H1 (cell line): Measurements from ENCODE around the gene OR2T34. TPM values are rescaled to one million over a fixed set of nuclear protein-coding genes. Genes with fewer than 3 reads are reported as not detected.
"Not testable (repeated sequence)": the region's sequence is repeated elsewhere in the genome, so short reads cannot be mapped to it uniquely, and the experiment has no call there.

Experiments used
- CTCF ChIA-PET: fragments of 300-600 bp; sonication (Branson Sonifier 250); formaldehyde crosslinking; loops from one replicate; lab custom pipeline; 2021; ENCODE audit not compliant: partially characterized antibody; lab: Charles Lee
- POLR2A ChIA-PET: fragments of 300-600 bp; sonication (Branson Sonifier 250); formaldehyde crosslinking; loops from one replicate; lab custom pipeline; 2021; ENCODE audit warnings: inconsistent platforms; ENCODE audit not compliant: partially characterized antibody; lab: Charles Lee
- DNase-seq, 2 experiments: peaks; one replicate each; pipeline versions ENCODE4 v3.0.0 to v3.0.0-alpha.2; 2010 to 2022; ENCODE audit warnings: low spot score in 2 of 2, low read depth in 1 of 2, mixed read lengths in 1 of 2
- FAIRE-seq: peaks from 2 replicates; lab custom pipeline; 2011; peaks lifted over from hg19 to GRCh38; lab: Jason Lieb, UNC
- H2AFZ ChIP-seq: 2 replicates; pipeline ENCODE4 v1.8.1; 2012; ENCODE audit warnings: low read length, inconsistent platforms
- H2AK5ac ChIP-seq: 2 replicates; pipeline ENCODE4 v1.6.1; 2013; ENCODE audit warnings: low read depth, low read length
- H2BK120ac ChIP-seq: replicated peaks from 2 replicates; pipeline ENCODE3; 2013; ENCODE audit warnings: low read depth, low read length, inconsistent platforms
- H2BK12ac ChIP-seq: 2 replicates; pipeline ENCODE4 v1.6.1; 2013; ENCODE audit warnings: low read depth, low read length
- H2BK15ac ChIP-seq: 2 replicates; pipeline ENCODE4 v1.6.1; 2013; ENCODE audit warnings: low read length
- H2BK20ac ChIP-seq: 2 replicates; pipeline ENCODE4 v1.6.1; 2013; ENCODE audit warnings: low read length
- H2BK5ac ChIP-seq: 2 replicates; pipeline ENCODE4 v1.6.1; 2013; ENCODE audit warnings: low read depth, low read length
- H3K14ac ChIP-seq: 2 replicates; pipeline ENCODE4 v1.6.1; 2013; ENCODE audit warnings: inconsistent platforms; ENCODE audit not compliant: insufficient read length
- H3K18ac ChIP-seq: 2 replicates; pipeline ENCODE4 v1.6.1; 2013; ENCODE audit warnings: low read length; ENCODE audit errors: extremely low read depth
- H3K23ac ChIP-seq: 2 replicates; pipeline ENCODE4 v1.6.1; 2013; ENCODE audit warnings: inconsistent platforms; ENCODE audit not compliant: insufficient read length
- H3K23me2 ChIP-seq: 2 replicates; pipeline ENCODE4 v1.6.1; 2013; ENCODE audit warnings: low read depth, low read length
- H3K27ac ChIP-seq: 2 replicates; pipeline ENCODE4 v1.6.1; 2011; ENCODE audit warnings: low read depth, low read length, inconsistent platforms
- H3K27me3 ChIP-seq, 4 experiments: replicated peaks in 1 of 4; 1 replicate in 1 of 4; 2 replicates in 3 of 4; pipeline versions ENCODE4 v1.6.1 to v1.8.1; 2011 to 2013; ENCODE audit warnings: low read length in 3 of 4, mild to moderate bottlenecking in 3 of 4, inconsistent platforms in 2 of 4, mixed read lengths in 2 of 4, moderate library complexity in 1 of 4; ENCODE audit not compliant: control insufficient read depth in 3 of 4, insufficient read depth in 3 of 4; ENCODE audit errors: extremely low read depth in 1 of 4
- H3K36me3 ChIP-seq, 4 experiments: 2 replicates each; pipeline versions ENCODE4 v1.6.1 to v1.8.1; 2011 to 2013; ENCODE audit warnings: mild to moderate bottlenecking in 4 of 4, low read length in 3 of 4, moderate library complexity in 2 of 4, control low read depth in 1 of 4, inconsistent platforms in 1 of 4; ENCODE audit not compliant: insufficient read depth in 4 of 4, control insufficient read depth in 2 of 4
- H3K4ac ChIP-seq: replicated peaks from 2 replicates; pipeline ENCODE3; 2013; ENCODE audit warnings: low read length, low read depth, mixed read lengths, inconsistent platforms; ENCODE audit not compliant: insufficient read length
- H3K4me1 ChIP-seq, 4 experiments: replicated peaks in 1 of 4; 1 replicate in 1 of 4; 2 replicates in 3 of 4; pipeline versions ENCODE4 v1.6.1 to v1.8.1; 2011 to 2013; ENCODE audit warnings: low read length in 3 of 4, inconsistent platforms in 2 of 4, mixed read lengths in 1 of 4; ENCODE audit not compliant: insufficient read depth in 4 of 4, control insufficient read depth in 3 of 4
- H3K4me2 ChIP-seq, 2 experiments: 2 replicates each; pipeline versions ENCODE4 v1.6.1 to v1.8.1; 2011 to 2013; ENCODE audit warnings: low read depth in 2 of 2, low read length in 2 of 2, control low read depth in 1 of 2, inconsistent platforms in 1 of 2, mild to moderate bottlenecking in 1 of 2; ENCODE audit not compliant: insufficient read depth in 1 of 2
- H3K4me3 ChIP-seq, 4 experiments: fragments of 200-600, 300-600 bp in 1 of 4; sonication (generic), shearing (Covaris generic), sonication (Bioruptor Twin) in 1 of 4; 2 replicates each; pipeline versions ENCODE4 v1.5.1 to v1.8.1; 2011 to 2016; ENCODE audit warnings: low read length in 4 of 4, low read depth in 3 of 4, control low read depth in 2 of 4, inconsistent platforms in 2 of 4, mild to moderate bottlenecking in 2 of 4, mixed read lengths in 1 of 4, moderate library complexity in 1 of 4; ENCODE audit not compliant: insufficient read depth in 2 of 4; ENCODE audit errors: extremely low read depth in 1 of 4
- H3K56ac ChIP-seq: replicated peaks from 2 replicates; pipeline ENCODE3; 2013; ENCODE audit warnings: low read depth, mild to moderate bottlenecking, mixed read lengths, low read length, inconsistent platforms; ENCODE audit not compliant: insufficient read length
- H3K79me1 ChIP-seq: 2 replicates; pipeline ENCODE4 v1.6.1; 2013; ENCODE audit warnings: low read depth, low read length, control low read depth
- H3K79me2 ChIP-seq, 2 experiments: 2 replicates each; pipeline versions ENCODE4 v1.6.1 to v1.8.1; 2012 to 2013; ENCODE audit warnings: low read length in 2 of 2, mild to moderate bottlenecking in 2 of 2, inconsistent platforms in 1 of 2; ENCODE audit not compliant: insufficient read depth in 2 of 2, control insufficient read depth in 1 of 2
- H3K9ac ChIP-seq, 4 experiments: replicated peaks in 1 of 4; 1 replicate in 1 of 4; 2 replicates in 3 of 4; pipeline versions ENCODE4 v1.6.1 to v1.8.1; 2011 to 2013; ENCODE audit warnings: low read depth in 3 of 4, low read length in 3 of 4, control low read depth in 2 of 4, mild to moderate bottlenecking in 2 of 4, moderate library complexity in 2 of 4, inconsistent platforms in 1 of 4; ENCODE audit errors: extremely low read depth in 1 of 4
- H3K9me3 ChIP-seq, 2 experiments: 2 replicates each; pipeline versions ENCODE4 v1.6.1 to v1.8.1; 2012 to 2013; ENCODE audit warnings: mild to moderate bottlenecking in 2 of 2, moderate library complexity in 2 of 2, control low read depth in 1 of 2, inconsistent platforms in 1 of 2, low read depth in 1 of 2, low read length in 1 of 2, mixed read lengths in 1 of 2; ENCODE audit not compliant: insufficient read depth in 2 of 2
- H4K20me1 ChIP-seq, 2 experiments: replicated peaks in 1 of 2; 2 replicates each; pipeline versions ENCODE3 to v1.8.1; 2011 to 2013; ENCODE audit warnings: inconsistent platforms in 2 of 2, low read length in 2 of 2, mild to moderate bottlenecking in 1 of 2; ENCODE audit not compliant: insufficient read depth in 2 of 2, control insufficient read depth in 1 of 2
- H4K5ac ChIP-seq: 2 replicates; pipeline ENCODE4 v1.6.1; 2013; ENCODE audit warnings: low read length, low read depth, mixed read lengths, inconsistent platforms; ENCODE audit not compliant: insufficient read length
- H4K8ac ChIP-seq: 2 replicates; pipeline ENCODE4 v1.8.0; 2013; ENCODE audit warnings: mild to moderate bottlenecking, moderate library complexity, low read length, inconsistent platforms; ENCODE audit not compliant: insufficient read depth; ENCODE audit errors: extremely low read depth
- H4K91ac ChIP-seq: replicated peaks from 2 replicates; pipeline ENCODE3; 2013; ENCODE audit warnings: low read length, mixed read lengths, inconsistent platforms; ENCODE audit not compliant: insufficient read length
- WGBS, 2 experiments: shearing (Covaris generic) in 1 of 2; methylation state at CpG; one replicate each; pipeline versions ENCODE4 v1.1.6 to v1.1.7; 2013 to 2015; ENCODE audit warnings: low lambda C conversion rate in 2 of 2, mixed read lengths in 2 of 2, inconsistent platforms in 1 of 2, low coverage in 1 of 2, missing lambda C conversion rate in 1 of 2; ENCODE audit not compliant: insufficient replicate concordance in 2 of 2, insufficient coverage in 1 of 2, insufficient read length in 1 of 2; ENCODE audit errors: extremely low coverage in 1 of 2, missing lambda C conversion rate in 1 of 2; 5-methylcytosine and 5-hydroxymethylcytosine counted together
- polyA plus RNA-seq, 7 experiments: library from polyadenylated mRNA; depleted of rRNA in 3 of 7; stranded (reverse) in 5 of 7; unstranded in 2 of 7; fragments of >200 nt in 5 of 7; fragments of 200-250 nt in 2 of 7; gene quantifications; 1 replicate in 5 of 7; 2 replicates in 1 of 7; 4 replicates in 1 of 7; pipeline versions ENCODE4 v1.2.1 to v1.2.3, GENCODE V29; 2011 to 2013; ENCODE audit warnings: missing spikeins in 2 of 7, mixed read lengths in 2 of 7
- total RNA-seq: library from RNA; stranded (reverse); fragmentation: NEBNext Ultra II Directional; extraction: Animal tissue kit (Norgen Biotek cat#: 25700); gene quantifications from 2 replicates; pipeline ENCODE4 v1.2.1, GENCODE V29; 2021

OR2T34 gene
- total and polyA plus RNA-seq, 2 of the 8 experiments (the other 6 are each of a cell fraction or from before 2014, with no cell fraction given): not detected

DNA sequence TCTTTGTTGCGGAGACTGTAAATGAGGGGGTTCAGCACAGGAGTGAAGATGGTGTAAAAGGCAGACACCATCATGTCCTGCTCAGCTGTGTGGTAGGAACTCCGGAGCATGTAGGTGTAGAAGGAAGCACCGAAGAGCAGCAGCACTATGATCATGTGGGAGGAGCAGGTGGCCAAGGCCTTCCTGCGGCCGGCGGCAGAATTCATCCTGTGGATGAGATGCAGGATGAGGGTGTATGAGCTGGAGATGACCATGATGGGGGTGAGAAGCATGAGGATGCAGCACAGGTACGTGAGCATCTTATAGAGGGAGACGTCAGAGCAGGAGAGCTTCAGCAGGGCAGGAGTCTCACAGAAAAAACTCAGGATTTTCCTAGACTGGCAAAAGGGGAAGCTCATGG lies 701 bp downstream of the OR2T34 start:
- H4K91ac ChIP-seq, H3K23ac ChIP-seq, H3K14ac ChIP-seq, H3K79me1 ChIP-seq, H3K4me2 ChIP-seq, H3K23me2 ChIP-seq, H3K9ac ChIP-seq, H2BK5ac ChIP-seq, FAIRE-seq, H3K36me3 ChIP-seq, H2AK5ac ChIP-seq, H3K79me2 ChIP-seq, H3K4me1 ChIP-seq, H4K8ac ChIP-seq, H4K20me1 ChIP-seq, DNase-seq, H3K27ac ChIP-seq, H3K4me3 ChIP-seq, CTCF ChIA-PET, H2AFZ ChIP-seq, H3K4ac ChIP-seq, H3K27me3 ChIP-seq, POLR2A ChIA-PET, H4K5ac ChIP-seq, H3K18ac ChIP-seq, H2BK15ac ChIP-seq, H2BK120ac ChIP-seq, H2BK20ac ChIP-seq, H3K56ac ChIP-seq, H2BK12ac ChIP-seq: not testable (repeated sequence)
- WGBS, 2 experiments: 89% methylated on average over 5 of the region's 8 CpGs; no CpG with 5 or more reads in 1 of the 2 experiments
- H3K9me3 ChIP-seq: peaks cover 12 to 20% of the 10 kb centered on the region in 2 experiments; a peak in 3 of 4 replicates

GRCh38 chr1:248572049-248572448 lies 2.5 kb downstream of the OR2T34 start:
- H4K5ac ChIP-seq, H2AK5ac ChIP-seq, H2BK15ac ChIP-seq, H3K4me1 ChIP-seq, DNase-seq, H3K14ac ChIP-seq, H3K4me3 ChIP-seq, H3K18ac ChIP-seq, H2BK5ac ChIP-seq, H2BK12ac ChIP-seq, FAIRE-seq, H3K56ac ChIP-seq, CTCF ChIA-PET, H3K4ac ChIP-seq, H3K23me2 ChIP-seq, H2BK120ac ChIP-seq, H3K27ac ChIP-seq, H2AFZ ChIP-seq, H3K79me1 ChIP-seq, H3K36me3 ChIP-seq, POLR2A ChIA-PET, H4K91ac ChIP-seq, H3K23ac ChIP-seq, H3K4me2 ChIP-seq, H3K79me2 ChIP-seq, H4K20me1 ChIP-seq, H4K8ac ChIP-seq, H2BK20ac ChIP-seq, H3K27me3 ChIP-seq, H3K9ac ChIP-seq: not testable (repeated sequence)
- no CpG with 5 or more reads among the region's 1 CpG for WGBS, 2 experiments
- peaks cover 8 to 13% of the 10 kb centered on the region in 2 experiments; a peak in 1 of 4 replicates for H3K9me3 ChIP-seq
